ENCODE measurements around the gene RPS21.
"Not testable (repeated sequence)": the region's sequence is repeated elsewhere in the genome, so short reads cannot be mapped to it uniquely, and the experiment has no call there.

RPS21 gene

DNA sequence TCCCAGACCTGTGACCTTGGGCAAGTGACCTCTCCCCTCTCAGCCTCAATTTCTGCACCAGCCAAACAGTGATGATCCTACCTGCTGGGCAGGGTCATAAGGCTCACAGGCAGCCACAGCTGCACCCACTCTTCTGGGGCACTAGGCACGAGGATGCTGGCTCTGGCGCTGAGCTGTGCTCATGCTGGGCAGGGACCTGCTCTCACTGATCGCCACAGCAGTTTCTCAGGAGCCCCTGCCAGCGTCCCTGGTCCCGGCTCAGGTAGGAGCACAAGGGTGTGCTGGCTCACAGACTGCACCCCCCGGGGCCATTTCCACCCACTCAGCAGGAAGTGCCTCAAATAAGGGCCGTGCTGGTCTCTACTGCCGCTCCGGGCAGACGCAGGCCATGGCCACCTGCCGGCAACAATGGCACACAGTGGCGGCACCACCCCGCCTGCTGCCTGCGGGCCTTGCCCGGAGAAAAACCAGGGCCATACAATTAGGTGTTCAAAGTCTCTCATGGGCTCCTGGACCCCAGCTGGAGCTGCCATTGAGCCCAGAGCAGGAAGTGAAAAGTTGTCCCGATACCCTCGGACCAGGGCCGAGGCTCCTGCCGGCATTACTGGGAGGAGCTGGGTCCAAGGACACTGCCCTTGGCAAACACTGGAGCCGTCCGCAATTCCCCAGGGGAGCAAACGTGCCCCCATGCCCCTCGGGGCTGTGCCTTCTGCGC, 24.7 kb downstream of the RPS21 start:
- DNase-seq (ENCODE audit: low read depth) = no peak

DNA sequence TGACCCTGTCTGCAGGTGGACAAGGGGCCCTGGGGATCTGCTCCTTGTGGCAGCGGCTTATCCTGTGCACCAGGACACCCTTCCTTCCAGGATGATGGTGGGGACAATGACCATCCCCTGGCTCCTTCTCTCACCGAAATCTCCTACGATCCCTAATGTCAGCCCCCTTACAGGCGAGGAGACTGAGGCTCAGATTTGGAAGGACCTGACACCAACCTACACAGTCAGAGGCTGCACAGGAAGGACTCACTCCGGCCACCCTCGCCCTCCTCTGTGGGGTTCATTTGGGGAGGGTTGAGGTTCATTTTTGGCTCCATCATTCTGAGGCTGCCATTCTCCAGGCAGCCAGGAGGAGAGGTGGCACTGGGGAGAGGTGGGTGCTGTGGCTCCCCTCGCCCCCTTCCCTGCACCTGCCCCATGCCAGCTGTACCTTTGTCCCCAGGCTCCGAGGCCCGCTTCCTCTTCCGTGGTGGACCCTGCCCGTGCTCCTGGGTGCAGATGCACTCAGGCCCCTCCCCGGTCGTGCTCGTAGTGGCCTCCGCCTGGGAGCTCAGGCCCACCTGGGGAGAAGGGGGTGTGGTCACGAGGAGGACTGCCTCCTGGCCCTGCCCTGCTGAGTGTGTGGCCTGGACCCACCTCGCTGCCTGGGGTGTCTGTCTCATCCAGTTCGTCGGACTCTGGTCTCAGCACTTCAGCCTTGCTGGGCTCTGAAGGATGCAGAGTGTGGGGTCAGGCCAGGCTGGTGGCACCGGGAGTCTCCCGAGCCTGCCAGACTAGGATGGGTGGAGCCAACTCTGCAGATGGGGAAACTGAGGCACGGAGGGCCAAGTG, 25.5 kb downstream of the RPS21 start:
- no peak for DNase-seq (ENCODE audit: low read depth)

DNA sequence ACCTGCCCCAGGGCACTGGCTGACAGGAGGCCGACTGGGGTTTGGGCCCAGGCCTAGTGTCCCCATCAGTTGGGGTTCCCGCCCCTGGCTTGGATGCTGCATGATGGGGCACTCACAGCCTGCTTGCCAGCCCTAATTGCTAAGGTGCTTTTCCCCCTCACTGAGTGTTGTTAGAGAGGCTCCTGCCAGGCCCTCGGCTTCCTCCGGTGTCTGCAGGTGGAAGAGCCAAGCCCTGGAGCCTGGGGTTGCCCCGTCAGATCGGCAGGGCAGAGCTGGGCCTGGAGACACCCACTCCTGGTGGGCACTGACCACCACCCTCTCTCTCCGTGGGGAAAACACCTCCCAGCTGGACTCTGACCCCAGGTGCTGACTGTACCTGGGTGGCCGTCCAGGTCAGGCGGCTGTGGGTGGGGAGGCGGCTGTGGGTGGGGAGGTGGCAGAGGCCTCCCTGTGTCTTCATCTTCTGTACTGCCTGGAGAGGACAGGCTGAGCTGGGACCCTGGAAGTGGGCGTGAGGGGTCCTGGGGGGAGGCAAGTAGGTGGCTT, 26.2 kb downstream of the RPS21 start:
- no peak for DNase-seq (ENCODE audit: low read depth)

DNA sequence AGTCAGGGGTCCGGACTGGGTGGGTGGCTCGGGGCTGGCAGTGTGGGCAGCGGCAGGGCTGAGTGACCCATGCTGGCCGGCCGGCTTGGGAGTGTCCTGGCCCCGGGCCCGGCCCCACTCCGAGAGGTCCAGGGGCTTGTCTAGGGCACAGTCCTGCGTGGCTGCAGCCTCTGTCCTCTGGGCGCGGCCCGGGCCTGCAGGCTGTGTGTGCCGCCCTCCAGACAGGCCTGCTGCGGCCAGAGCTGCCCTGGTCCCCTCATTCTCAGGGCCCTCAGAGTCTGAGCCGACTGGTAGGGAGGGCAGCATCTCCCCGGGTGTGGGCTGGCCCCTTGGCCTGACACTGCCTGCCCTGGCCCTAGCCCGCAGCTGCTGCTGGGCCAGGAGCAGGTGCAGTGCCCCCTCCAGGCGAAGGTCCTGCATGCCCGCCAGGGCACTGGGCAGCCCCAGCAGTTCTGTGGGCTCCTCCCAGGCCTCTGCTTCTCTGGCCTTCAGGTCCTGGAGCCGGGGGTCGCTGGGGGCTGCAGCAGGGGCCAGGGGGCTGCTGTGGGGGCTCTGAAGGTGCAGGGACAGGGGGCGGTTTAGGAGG, 27.1 kb downstream of the RPS21 start:
- no peak for DNase-seq (ENCODE audit: low read depth)

DNA sequence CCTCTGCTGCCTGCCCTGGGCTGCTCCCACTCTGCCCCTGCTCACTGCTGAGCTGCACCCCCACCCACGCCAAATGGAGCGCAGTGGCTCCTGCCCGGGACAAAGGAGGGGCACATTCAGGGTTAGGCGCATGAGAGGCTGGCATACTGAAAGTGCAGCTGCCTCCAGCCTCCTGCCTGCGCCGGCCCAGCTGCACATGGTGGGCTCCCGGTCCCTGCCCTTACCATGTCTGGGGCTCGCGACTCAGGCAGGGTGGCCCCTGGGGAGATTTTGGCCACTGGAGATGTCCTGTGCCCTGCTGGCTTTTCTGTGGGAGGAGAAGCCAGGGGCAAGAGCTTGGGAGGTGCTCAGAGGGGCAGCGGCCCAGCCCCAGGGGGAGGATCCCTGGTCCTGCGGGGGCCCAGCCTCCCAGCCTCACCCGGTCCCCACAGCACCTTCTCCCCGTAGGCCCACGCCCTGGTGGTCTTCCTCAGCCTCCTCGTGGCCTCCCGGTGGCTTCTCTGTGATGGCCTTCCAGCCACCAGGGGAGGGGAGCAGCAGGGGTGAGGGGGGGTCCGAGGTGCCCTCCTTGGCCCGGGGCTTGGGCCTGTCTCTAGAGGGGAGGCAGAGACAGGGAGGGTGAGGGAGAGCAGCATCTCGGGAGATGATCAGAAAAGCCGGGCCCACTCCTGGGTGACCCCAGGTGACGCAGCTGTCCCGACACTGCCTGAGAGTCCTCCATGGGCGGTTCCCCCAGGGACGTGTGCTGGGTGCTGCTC, 28.6 kb downstream of the RPS21 start:
- no peak for DNase-seq (ENCODE audit: low read depth)

DNA sequence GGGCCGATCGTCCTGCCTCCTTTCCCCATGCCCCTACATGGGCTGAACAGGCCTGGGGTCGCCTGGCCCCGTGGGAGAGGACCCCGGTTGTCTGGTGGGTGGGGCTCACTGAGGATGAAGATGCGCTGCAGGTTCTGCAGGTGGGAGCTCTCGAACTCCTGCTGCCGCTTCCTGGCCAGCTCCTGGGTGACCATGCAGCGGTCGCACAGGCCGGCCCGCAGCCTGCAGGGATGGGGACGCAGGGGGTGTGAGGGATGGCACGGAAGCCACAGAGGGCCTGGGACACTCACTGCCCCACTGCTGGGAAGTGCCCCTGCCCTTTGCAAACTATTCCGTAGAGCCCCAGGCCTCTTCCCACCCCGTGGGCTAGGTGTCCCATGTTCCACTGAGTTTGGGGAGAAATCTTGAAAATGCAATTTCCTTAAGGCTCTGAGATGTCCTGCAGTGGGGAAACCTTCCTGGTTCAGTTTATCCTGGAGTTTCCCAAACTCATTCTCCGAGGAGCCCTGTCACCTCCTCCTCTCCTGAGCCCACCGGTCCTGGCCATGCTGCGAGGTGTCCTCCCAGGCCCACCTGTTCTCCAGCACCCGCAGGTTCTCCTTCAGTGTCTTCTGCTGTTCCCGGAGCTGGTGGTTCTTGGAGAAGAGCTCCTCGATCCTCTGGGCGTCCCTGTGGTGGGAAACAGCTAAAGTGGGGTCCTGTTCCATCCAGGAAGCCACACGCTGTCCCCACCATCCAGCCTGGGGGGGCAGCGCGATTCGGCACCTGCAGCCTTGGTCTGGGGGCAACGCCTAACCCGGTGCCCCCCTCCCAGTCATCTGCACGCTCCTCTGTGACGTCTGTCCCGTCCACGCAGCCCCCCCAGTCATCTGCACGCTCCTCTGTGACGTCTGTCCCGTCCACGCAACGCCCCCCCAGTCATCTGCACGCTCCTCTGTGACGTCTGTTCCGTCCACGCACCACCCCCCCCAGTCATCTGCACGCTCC, 30.0 kb downstream of the RPS21 start:
- no peak for DNase-seq (ENCODE audit: low read depth)

DNA sequence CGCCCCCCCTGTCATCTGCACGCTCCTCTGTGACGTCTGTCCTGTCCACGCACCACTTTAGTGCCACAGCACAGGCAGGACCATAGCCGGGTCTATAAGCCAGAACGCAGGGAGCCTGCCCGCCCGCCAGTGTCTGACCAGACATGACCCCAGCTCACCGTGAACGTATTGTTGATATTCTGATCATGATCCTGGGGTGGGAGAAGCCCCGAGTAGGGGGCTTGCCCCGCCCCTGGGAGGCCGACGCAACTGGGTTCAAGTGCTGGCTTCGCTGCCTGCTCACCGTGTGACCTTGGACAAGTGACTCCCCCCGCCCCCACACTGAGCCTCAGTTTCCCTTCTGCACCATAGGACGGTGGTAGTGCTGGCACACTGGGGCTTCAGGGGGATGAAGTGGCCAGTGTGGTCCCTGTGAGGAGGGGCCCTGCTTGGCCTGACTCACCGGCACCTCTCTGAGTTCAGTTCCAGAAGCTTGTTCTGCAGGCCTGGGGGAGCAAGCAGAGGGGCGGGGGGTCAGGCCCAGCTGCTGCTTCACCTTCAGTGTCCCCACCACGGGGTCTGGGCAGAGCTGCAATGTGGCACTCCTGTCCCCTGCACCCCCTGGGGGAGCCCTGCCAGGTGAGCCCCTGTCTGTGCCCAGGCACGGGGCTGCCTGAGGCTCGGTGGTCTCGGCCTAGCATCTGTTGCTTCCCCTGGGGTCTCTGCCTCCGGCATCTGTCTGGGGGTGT, 31.2 kb downstream of the RPS21 start:
- no peak for DNase-seq (ENCODE audit: low read depth)

DNA sequence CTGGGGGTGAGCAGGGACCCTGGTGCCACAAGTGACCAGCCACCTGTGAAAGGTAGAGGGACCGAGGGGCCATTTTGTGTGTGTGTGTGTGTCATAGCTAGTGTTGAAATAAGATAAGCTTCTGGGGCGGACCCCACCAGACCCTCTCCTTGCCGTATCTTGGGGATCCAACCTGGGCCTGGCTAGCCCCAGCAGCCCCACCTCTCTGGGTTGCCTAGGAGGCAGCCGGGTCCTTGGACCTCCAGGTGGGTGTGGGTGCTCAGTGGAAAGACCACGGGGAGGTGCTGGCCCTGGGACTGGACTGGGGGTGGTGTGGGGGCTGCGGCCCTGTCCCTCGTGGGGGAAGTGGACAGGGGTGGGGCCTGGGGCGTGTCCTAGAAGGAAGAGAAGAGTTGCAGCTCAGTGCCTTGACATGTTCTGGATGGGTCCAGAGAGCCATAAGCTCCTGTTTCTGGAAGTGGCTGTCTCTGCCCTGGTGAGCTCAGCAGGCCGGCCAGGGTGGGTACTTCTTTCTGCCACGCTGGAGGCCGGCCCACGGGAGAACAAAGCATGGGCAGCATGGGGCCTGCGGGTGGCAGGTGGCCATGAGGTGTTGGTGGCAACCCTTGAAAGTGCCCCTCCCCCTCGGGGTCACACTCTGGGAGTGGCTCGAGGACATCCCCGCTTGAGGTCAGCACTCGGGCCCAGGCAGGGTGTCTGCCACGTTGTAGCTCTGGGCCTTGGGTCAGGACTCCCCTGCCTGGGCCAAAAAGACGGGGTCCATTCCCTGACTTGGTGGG, 32.0 kb downstream of the RPS21 start:
- no peak for DNase-seq (ENCODE audit: low read depth)

DNA sequence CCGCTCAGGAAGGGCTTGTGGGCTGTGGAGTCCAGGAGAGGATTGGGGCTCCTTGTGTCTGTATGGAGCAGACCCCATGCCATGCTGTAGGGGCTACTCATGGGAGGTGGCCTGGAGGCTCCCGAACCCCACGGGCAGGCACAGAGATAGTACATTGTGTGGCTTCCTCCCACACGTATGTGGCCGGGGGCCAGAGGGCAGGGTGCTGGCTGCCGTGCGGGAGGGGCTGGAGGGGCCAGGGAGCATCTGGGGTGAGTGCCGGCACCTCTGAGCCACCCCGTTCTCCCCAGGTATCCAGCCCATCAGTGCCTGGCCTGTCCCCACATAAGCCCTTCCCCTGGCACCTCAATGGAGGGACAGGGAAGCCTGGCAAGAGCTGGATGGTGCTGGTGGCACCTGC, 32.9 kb downstream of the RPS21 start:
- DNase-seq (ENCODE audit: low read depth) = no peak

DNA sequence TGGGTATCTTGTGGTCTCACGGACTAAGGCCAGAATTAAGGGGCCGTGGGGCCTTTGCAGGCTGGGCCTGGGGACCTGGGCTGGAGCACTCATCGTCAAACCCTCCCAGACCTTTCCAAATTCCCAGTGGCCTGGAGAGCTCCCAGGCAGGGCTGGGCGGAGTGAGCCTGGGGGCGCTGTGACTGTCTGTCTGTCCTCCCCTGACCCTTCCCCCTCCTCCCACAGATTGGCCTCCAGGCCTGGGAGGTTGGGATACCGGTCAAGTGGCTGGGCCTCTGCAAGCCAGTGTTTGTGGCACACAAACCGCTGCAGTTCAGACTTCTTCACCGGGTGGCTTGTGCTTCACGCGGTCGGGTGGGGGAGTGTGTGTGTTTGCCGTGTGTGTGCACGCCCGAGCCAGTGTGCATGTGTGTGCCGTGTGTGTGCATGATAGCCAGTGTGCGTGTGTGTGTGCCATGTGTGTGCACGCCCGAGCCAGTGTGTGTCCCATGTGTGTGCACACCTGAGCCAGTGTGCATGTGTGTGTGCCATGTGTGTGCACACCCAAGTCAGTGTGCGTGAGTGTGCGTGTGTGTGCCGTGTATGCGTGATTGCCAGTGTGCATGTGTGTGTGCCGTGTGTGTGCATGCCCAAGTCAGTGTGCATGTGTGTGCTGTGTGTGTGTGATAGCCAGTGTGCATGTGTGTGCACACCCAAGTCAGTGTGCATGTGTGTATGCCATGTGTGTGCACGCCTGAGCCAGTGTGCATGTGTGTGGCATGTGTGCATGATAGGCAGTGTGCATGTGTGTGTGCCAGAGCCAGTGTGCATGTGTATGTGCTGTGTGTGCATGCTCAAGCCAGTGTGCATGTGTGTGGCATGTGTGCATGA, 34.2 kb downstream of the RPS21 start:
- DNase-seq (ENCODE audit: low read depth) = no peak

DNA sequence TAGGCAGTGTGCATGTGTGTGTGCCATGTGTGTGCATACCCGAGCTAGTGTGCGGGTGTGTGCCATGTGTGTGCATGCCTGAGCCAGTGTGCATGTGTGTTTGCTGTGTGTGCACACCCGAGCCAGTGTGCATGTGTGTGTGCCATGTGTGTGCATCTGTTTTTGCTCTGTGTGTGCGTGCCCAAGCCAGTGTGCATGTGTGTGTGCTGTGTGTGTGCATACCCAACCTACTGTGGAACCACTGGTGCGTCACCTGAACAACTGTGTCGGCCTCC, 34.8 kb downstream of the RPS21 start:
- no peak for DNase-seq (ENCODE audit: low read depth)

DNA sequence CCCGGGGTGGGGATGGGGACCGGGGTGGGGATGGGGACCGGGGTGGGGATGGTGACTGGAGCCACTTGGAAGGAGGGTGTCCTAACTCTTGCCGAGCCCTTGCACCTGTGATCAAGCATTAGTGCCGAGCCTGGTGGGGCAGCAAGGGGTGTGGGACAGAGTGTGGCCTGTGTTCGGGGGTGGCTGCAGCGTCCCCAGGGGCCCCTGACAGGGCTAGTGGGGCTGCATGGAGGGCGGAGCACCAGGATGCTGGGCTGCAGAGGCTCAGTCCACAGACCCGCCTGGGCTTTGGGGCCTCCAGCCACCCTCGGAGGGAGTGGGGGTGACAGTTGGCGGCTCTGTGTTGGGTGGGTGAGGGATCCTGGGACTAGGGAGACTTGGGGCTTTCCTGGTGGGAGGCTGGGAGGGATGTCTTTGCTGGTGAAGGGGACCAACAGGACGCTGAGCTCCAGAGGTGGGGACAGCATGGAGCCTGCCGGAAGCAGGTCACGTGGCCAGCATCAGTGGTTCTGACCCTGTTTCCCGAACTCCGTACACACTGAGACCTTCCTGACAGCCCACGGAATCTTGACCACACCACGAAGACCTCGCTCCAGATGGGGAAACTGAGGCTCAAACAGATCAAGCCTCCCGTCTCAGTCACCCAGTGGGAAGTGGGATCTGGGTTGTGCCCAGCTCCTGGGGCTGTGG, 35.9 kb downstream of the RPS21 start:
- no peak for DNase-seq (ENCODE audit: low read depth)

DNA sequence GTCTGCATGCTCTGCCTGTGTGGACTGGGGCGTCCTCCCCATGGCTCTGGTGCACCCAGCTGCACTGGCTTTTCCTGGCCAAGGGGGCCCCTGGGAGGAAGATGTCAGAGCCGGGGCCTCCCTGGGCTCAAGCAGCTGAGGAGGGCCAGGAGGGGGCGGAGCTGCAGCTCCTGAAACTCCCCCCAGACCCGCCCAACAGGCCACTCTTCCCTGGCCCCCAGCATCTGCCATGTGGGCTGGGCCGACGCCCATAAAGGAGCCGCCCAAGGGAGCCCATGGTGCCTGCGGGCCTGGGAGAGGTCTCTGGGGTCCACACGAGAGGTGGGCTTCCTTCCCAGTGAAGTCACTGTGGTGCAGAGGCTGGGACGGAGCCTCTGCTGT, 36.4 kb downstream of the RPS21 start:
- no peak for DNase-seq (ENCODE audit: low read depth)

DNA sequence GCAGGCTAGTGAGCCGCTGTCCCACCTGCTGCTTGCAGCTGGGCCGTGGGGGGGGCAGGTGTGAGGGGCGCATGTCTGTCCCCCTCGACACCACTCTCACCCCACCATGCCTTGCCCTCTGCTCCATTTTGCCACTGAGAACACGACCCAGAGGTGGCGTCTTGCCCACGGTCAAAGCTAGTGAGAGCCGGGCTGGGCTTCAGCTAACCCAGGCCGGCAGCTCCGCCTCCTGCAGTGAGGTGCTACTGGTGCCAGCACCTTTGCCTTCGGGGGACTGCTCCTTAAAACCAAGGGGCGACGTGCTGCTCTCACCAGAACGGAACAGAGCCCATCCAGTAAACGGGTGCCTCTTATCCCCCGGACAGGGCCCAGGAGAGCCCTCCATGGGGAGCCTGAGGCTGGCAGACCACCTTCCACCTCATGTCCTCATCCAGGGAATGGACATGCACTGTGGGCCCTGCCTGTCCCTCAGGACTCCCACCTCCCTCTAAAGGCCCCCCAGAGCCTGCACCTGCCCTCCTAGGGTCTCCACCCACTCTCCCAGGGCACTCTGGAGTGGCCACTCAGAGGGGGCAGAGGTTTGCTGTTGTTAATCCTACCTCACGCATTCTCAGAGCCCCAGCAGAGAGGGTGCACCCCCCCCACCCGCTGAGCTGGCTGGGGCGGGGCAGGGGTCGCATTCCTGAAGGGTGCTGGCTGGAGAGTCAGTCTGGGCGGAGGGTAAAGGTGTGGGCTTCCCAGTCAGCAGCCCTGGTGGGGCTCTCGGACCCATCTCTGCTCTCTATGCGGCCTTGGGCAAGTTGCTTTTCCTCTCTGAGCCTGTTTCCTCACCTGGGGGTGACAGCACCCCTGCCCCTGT, 37.6 kb downstream of the RPS21 start:
- no peak for DNase-seq (ENCODE audit: low read depth)

DNA sequence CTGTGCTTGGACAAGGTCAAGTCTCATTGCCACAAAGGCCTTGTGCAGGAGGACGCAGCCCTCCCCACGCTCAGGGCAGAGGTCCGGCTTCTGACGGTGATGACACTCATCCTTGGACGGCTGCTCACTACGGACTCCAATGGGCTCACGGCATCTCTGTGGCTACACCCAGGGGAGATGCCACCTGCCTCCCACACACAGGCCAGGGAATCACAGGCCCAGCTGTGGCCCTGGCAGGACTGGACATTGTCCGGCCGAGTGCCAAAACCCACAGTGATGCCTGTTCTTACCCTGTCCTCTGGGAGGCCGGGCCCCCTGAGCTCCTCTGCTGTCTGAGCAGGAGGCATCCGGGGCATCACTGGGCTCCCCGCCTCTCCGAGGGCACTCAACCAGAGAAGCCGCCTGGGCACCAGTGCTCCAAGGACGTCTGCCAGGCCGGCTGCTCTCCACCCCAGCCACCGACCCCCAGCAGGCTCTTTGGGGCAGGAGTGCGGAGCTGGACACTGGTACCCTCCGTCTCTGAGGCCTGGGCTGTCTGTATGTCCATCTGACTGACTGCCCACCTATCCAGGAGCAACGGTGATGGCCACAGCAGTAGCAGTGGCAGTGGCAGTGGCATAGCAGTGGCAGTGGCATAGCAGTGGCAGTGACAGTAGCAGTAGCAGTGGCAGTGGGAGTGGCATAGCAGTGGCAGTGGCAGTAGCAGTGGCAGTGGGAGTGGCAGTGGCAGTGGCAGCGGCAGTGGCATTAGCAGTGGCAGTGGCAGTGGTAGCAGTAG, 38.6 kb downstream of the RPS21 start:
- no peak for DNase-seq (ENCODE audit: low read depth)

DNA sequence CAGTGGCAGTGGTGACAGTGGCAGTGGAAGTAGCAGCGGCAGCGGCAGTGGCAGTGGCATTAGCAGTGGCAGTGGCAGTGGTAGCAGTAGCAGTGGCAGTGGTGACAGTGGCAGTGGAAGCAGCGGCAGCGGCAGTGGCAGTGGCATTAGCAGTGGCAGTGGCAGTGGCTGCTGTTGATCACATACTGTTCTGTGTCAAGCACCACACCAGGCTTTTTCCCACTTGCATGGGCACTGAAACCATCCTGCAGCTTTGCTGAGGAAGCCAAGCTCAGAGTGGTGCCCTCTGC, 39.1 kb downstream of the RPS21 start:
- DNase-seq (ENCODE audit: low read depth) = not testable (repeated sequence)

DNA sequence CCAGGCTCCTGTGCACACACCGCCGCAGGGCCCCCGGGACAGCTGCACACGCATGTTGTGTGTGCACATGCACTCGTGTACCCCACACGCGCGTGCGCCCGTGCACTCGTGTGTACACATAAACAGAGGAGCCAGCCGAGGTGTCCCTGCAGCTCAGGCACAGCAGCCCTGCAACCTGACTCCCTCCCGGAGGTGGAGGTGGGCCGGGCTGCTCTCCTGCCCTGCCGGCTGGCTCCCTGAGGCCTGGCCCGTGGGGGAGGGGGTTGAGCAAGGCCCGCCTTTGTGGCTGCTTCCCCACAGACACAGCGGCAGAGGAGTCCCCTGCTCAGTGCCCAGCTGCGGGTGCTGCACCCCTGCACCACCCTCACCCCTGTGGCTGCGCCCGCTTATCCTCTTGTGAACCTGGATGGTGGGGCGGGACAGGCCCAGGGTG, 39.8 kb downstream of the RPS21 start:
- no peak for DNase-seq (ENCODE audit: low read depth)

Data from amniotic epithelial cell (primary cell).